DOHH2 (cell line): ENCODE data around the gene IFT81.

Experiments
- H3F3A ChIP-seq: fragments of 200-600 bp; sonication (generic), shearing (Covaris generic); 2 replicates; pipeline ENCODE4 v1.6.0; 2016; ENCODE audit warnings: antibody characterized with exemption, mild to moderate bottlenecking; ENCODE audit not compliant: control insufficient read depth, insufficient read depth
- H3K27ac ChIP-seq: fragments of 200-600 bp; sonication (generic); 2 replicates; pipeline ENCODE4 v1.5.1; 2014; ENCODE audit warnings: low read depth, mild to moderate bottlenecking, low read length, moderate library complexity
- H3K27me3 ChIP-seq: fragments of 200-600 bp; sonication (generic); 2 replicates; pipeline ENCODE4 v1.6.1; 2014; ENCODE audit warnings: mild to moderate bottlenecking, low read length, mixed read lengths; ENCODE audit not compliant: control insufficient read depth
- H3K36me3 ChIP-seq: fragments of 200-600 bp; sonication (generic); 2 replicates; pipeline ENCODE4 v1.6.1; 2014; ENCODE audit warnings: mild to moderate bottlenecking, low read length, moderate library complexity, mixed read lengths; ENCODE audit not compliant: control insufficient read depth
- H3K4me1 ChIP-seq: fragments of 200-600 bp; sonication (generic); 2 replicates; pipeline ENCODE4 v1.6.1; 2014; ENCODE audit warnings: mild to moderate bottlenecking, low read length, mixed read lengths; ENCODE audit not compliant: control insufficient read depth
- H3K4me2 ChIP-seq: fragments of 200-600 bp; sonication (generic); 2 replicates; pipeline ENCODE4 v1.6.0; 2014; ENCODE audit warnings: mild to moderate bottlenecking, low read length, moderate library complexity
- H3K4me3 ChIP-seq: fragments of 200-600 bp; sonication (generic); 2 replicates; pipeline ENCODE4 v1.5.1; 2014; ENCODE audit warnings: mild to moderate bottlenecking, low read length, mixed read lengths
- H3K79me2 ChIP-seq: fragments of 200-600 bp; sonication (generic); 2 replicates; pipeline ENCODE4 v1.6.1; 2014; ENCODE audit warnings: mild to moderate bottlenecking, low read length, mixed read lengths; ENCODE audit not compliant: control insufficient read depth
- H3K9me2 ChIP-seq: fragments of 200-600 bp; sonication (generic); replicated peaks from 2 replicates; pipeline ENCODE4 v1.6.1; 2014; ENCODE audit warnings: mild to moderate bottlenecking, low read length, mixed read lengths; ENCODE audit not compliant: control insufficient read depth
- H3K9me3 ChIP-seq: fragments of 200-600 bp; sonication (generic); 2 replicates; pipeline ENCODE4 v1.6.1; 2014; ENCODE audit warnings: antibody characterized with exemption, low read length, mixed read lengths; ENCODE audit not compliant: control insufficient read depth, insufficient read depth
- H4K20me1 ChIP-seq: fragments of 200-600 bp; sonication (generic); 2 replicates; pipeline ENCODE4 v1.6.0; 2014; ENCODE audit warnings: low read depth, mild to moderate bottlenecking, antibody characterized with exemption, low read length, moderate library complexity; ENCODE audit not compliant: control insufficient read depth, insufficient read depth
- CTCF ChIP-seq: fragments of 200-600 bp; sonication (generic); IDR thresholded peaks from one replicate; pipeline ENCODE4 v1.5.1; 2014; ENCODE audit warnings: antibody characterized with exemption, mild to moderate bottlenecking, low read depth, low read length; ENCODE audit not compliant: poor library complexity, severe bottlenecking
- EZH2phosphoT487 ChIP-seq: fragments of 200-600 bp; sonication (generic); IDR thresholded peaks from 2 replicates; pipeline ENCODE4 v1.6.1; 2017; ENCODE audit warnings: borderline replicate concordance, mild to moderate bottlenecking, antibody characterized with exemption, low read length, moderate library complexity, mixed read lengths

IFT81 gene

GRCh38 chr12:110117956-110118685, 6.0 kb upstream of the IFT81 start:
- Histone ChIP-seq H4K20me1 (no peaks in the 10 kb centered on the region), H3K4me2 (no peak overlapping the region), H3K36me3 (no peaks in the 10 kb centered on the region), H3K4me1 (peaks cover 8% of the 10 kb centered on the region), H3K27ac (no peak overlapping the region), H3K27me3 (peaks cover 20% of the 10 kb centered on the region), H3F3A (no peaks in the 10 kb centered on the region), H3K9me2 (no peaks in the 10 kb centered on the region), H3K9me3 (no peaks in the 10 kb centered on the region), H3K79me2 (no peaks in the 10 kb centered on the region), H3K4me3 (no peak overlapping the region)
- no peak for TF ChIP-seq EZH2phosphoT487

- Histone ChIP-seq H3K27ac (no peak overlapping the region), H3K9me2 (no peaks in the 10 kb centered on the region), H3K4me2 (no peak overlapping the region)
Measured at GRCh38 chr12:110122929-110123328, 1.2 kb upstream of the IFT81 start.

GRCh38 chr12:110123919-110124268, 263 bp upstream of the IFT81 start:
- Histone ChIP-seq H3K9me3 (no peaks in the 10 kb centered on the region), H4K20me1 (no peaks in the 10 kb centered on the region), H3K4me1 (peaks cover 12% of the 10 kb centered on the region), H3K4me3 (peak overlapping the region; percentile 48; the same call in 1 of the 2 replicates), H3K36me3 (no peaks in the 10 kb centered on the region), H3K9me2 (no peaks in the 10 kb centered on the region), H3F3A (no peaks in the 10 kb centered on the region), H3K79me2 (peaks cover 6% of the 10 kb centered on the region; the same call in 1 of the 2 replicates), H3K27me3 (peaks cover 14% of the 10 kb centered on the region), H3K27ac (no peak overlapping the region), H3K4me2 (peak overlapping the region; percentile 62)
- TF ChIP-seq CTCF (no peak), EZH2phosphoT487 (no peak)

More at GRCh38 chr12:110122929-110123328, 1.2 kb upstream of the IFT81 start:
- Histone ChIP-seq H3K4me3 (no peak overlapping the region), H3K9me3 (no peaks in the 10 kb centered on the region), H3K79me2 (peaks cover 6% of the 10 kb centered on the region; the same call in 1 of the 2 replicates), H3K36me3 (no peaks in the 10 kb centered on the region), H3K27me3 (peaks cover 19% of the 10 kb centered on the region), H3F3A (no peaks in the 10 kb centered on the region), H4K20me1 (no peaks in the 10 kb centered on the region), H3K4me1 (peaks cover 12% of the 10 kb centered on the region)
- TF ChIP-seq EZH2phosphoT487 (no peak), CTCF (no peak)

GRCh38 chr12:110126557-110126956, 2.4 kb downstream of the IFT81 start:
- Histone ChIP-seq H3K4me1 (peaks cover 12% of the 10 kb centered on the region), H3K4me3 (no peak overlapping the region), H3K36me3 (peaks cover 4% of the 10 kb centered on the region), H4K20me1 (no peaks in the 10 kb centered on the region), H3K4me2 (no peak overlapping the region), H3F3A (no peaks in the 10 kb centered on the region), H3K27me3 (peaks cover 12% of the 10 kb centered on the region), H3K9me2 (no peaks in the 10 kb centered on the region), H3K79me2 (peaks cover 6% of the 10 kb centered on the region; the same call in 1 of the 2 replicates), H3K27ac (no peak overlapping the region), H3K9me3 (no peaks in the 10 kb centered on the region)
- TF ChIP-seq EZH2phosphoT487, result no peak
